Measurements from ENCODE around the gene SHISAL2A. TPM values are rescaled to one million over a fixed set of nuclear protein-coding genes. Genes with fewer than 3 reads are reported as not detected.

The SHISAL2A gene
- total RNA-seq, 3 donors from 2014 or later: 4.9 to 7.5 (median 5.2) TPM

DNA sequence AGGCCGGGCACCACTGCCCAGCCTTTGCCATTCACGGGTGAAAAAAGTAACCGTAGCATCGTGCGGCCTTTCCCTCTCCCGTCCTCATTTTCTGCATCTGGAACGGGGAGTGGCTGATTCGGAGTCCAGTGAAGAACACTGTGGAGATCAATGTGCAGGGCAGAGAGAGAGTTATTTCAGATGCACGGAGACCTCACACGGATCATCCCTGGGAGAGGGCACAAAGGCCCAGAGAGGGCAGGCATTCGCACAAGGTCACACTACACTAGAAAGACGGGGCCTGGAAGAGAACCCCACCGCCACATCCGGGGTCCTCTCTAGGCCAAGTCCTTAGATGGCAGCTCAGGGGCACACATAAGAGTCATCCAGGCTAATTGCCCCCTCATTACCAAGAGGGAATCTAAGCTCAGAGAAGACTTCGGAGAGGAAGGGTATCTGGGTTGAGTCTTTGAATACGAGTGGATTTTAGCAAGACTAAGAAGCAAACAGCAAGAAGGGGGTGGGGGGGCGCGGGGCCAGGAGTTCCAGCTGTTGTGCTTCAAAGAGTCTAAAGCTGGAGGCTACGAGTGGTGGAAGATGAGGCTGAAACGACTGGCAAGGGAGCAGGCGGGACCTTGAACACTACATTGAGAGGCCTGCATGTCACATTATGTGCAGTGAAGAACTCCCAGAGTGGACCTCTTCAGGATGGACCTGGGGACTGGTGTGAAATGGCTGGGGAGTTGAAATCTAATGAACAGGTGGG lies 29.9 kb upstream of the SHISAL2A start:
- peaks cover 44% of the 10 kb centered on the region for H3K4me1 Mint-ChIP-seq (ENCODE audit: low read depth)
- H3K27me3 Mint-ChIP-seq (ENCODE audit: low read depth): no peaks in the 10 kb centered on the region
- H3K36me3 Mint-ChIP-seq (ENCODE audit: insufficient read depth): peaks cover 21% of the 10 kb centered on the region
- H3K4me3 Mint-ChIP-seq: peak overlapping the region; percentile 87
- H3K9me3 Mint-ChIP-seq: no peaks in the 10 kb centered on the region
- DNase-seq (peak; percentile 6), ATAC-seq (peak; percentile 27 to 29)

DNA sequence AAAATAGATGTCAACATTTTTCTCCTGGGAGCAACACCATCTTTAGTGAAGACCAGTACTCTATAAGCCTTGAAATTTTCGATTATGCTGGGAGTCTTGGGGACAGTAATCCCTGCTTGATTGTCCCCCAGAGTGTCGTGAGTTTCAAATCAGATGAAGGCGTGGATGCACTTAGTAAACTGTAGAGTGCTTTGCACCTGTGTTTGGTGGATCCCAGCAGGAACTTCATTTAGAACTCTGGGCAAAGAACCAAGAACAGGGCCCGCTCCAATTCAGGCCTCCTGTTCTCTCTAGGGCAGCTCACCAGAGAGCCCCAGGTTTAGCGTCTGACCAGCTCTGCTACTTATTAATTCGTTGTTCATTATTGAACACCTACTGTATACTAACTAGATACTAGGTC lies 29.3 kb upstream of the SHISAL2A start:
- no peak for ATAC-seq
- Mint-ChIP-seq H3K4me1 (ENCODE audit: low read depth) (peaks cover 44% of the 10 kb centered on the region), H3K9me3 (no peaks in the 10 kb centered on the region), H3K27me3 (ENCODE audit: low read depth) (no peaks in the 10 kb centered on the region), H3K4me3 (peak overlapping the region; percentile 87), H3K36me3 (ENCODE audit: insufficient read depth) (peaks cover 24% of the 10 kb centered on the region)
- no peak for DNase-seq

DNA sequence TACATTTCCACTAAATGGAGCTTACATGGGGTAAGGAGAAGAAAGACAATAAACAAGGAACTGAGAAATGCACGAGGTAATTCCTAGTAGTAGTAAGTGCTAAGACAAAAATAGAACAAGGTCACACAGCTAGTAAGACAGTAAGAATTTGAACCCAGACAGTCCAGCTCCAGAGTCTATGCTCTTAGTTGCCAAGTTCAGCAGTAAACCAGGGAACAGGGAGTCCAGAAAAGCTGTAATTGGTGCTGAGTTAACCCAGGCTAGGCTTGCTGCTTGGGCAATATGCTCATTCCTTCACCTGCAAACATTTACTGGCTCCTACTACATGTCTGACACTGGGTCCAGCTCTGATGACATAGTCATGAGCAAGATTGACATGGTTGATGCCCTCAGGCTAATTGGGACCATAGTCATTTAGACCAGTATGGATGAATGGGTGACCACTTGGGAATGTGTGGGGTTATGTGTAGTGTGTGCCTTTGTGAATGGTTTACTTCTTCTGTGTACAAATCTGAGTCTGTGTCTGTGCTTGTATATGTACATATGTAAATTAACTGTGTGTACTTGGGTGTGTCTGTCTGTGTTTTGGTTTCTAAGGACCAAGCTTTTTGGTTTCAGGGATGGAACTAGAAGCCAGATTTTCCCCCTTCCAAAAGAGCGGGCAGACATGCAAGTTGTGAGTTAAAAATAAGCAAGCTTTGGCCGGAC lies 28.8 kb upstream of the SHISAL2A start:
- peaks cover 44% of the 10 kb centered on the region for H3K4me1 Mint-ChIP-seq (ENCODE audit: low read depth)
- ATAC-seq (no peak), DNase-seq (no peak)
- peak overlapping the region; percentile 87 for H3K4me3 Mint-ChIP-seq
- no peaks in the 10 kb centered on the region for H3K9me3 Mint-ChIP-seq
- peaks cover 27% of the 10 kb centered on the region for H3K36me3 Mint-ChIP-seq (ENCODE audit: insufficient read depth)
- no peaks in the 10 kb centered on the region for H3K27me3 Mint-ChIP-seq (ENCODE audit: low read depth)

DNA sequence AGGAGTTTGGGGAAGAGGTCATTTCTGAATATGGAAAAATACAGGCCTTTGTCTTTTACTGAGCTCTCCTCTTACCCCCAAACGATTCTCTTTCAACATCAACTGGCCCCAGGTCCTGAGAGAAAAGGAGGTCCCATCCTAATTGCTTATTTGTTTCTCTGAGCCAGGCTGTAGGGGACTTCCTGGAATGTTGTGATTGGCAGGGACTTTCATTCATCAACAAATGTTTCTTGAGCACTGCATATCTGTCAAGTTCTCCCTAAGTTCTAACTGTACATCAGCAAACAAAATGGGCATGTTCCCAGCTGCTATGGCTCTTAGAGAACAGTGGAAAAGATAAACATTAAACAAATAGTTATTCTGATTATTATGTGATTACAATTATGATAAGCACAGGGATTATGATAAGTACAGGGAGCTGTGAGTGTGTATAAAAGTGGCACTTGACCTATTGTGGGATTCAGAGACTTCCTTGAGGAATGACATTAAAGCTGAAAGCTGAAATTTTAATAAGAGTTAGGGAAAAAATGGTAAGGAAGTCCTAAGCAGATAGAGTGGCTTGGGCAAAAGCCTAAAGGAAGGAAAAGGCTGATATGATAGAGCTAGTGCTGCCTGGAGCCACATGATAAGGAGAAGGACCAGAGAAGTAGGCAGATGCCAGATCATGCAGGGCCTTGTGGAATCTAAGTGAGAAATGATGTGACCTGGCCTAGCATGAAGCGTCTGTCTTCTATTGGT lies 19.2 kb upstream of the SHISAL2A start:
- Mint-ChIP-seq H3K4me1 (ENCODE audit: low read depth) (peaks cover 18% of the 10 kb centered on the region), H3K4me3 (no peak overlapping the region), H3K9me3 (no peaks in the 10 kb centered on the region), H3K27me3 (ENCODE audit: low read depth) (no peaks in the 10 kb centered on the region), H3K36me3 (ENCODE audit: insufficient read depth) (peaks cover 5% of the 10 kb centered on the region)
- DNase-seq: no peak
- ATAC-seq: no peak

DNA sequence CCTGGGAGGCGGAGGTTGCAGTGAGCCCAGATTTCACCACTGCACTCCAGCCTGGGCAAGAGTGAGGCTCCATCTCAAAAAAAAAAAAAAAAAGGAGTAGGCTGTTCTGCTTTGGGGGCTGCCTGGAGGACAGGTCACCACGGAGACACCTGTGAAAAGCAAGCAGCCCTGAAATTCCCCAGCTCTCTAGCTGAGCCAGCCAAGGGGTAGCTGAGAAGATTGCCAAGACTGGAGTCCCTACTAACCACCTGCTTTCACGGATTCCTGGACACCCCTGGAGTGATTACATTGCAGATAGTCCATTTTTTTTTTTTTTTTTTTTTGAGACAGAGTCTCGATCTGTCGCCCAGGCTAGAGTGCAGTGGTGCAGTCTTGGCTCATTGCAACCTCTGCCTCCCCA lies 18.3 kb upstream of the SHISAL2A start:
- no peak overlapping the region for H3K4me3 Mint-ChIP-seq
- ATAC-seq (no peak), DNase-seq (no peak)
- peaks cover 2% of the 10 kb centered on the region for H3K36me3 Mint-ChIP-seq (ENCODE audit: insufficient read depth)
- peaks cover 18% of the 10 kb centered on the region for H3K4me1 Mint-ChIP-seq (ENCODE audit: low read depth)
- H3K9me3 Mint-ChIP-seq: no peaks in the 10 kb centered on the region
- H3K27me3 Mint-ChIP-seq (ENCODE audit: low read depth): no peaks in the 10 kb centered on the region

DNA sequence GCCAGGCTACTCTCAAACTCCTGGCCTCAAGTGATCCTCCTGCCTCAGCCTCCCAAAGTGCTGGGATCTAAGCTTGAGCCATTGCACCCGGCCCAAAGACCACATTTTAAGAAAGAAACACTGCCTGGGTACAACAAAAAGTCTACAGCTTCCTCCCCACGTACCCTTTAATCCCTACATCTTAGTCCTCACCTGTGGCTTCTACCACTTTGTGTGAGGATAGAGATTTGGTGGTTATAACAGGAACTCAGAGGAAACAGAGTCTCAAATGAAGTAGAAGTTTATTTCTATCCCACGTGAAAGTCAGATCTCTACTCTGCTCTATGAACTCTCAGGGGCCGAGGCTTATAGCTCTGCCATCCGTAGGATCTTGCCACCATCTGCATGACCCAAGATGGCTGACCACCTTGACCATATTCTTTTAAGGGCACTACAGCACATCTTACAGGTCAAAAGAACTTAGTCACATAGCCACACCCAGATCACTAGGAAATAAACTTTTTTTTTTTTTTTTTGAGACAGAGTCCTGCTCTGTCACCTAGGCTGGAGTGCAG lies 17.4 kb upstream of the SHISAL2A start:
- H3K36me3 Mint-ChIP-seq (ENCODE audit: insufficient read depth): peaks cover 3% of the 10 kb centered on the region
- H3K4me1 Mint-ChIP-seq (ENCODE audit: low read depth): peaks cover 18% of the 10 kb centered on the region
- no peaks in the 10 kb centered on the region for H3K9me3 Mint-ChIP-seq
- ATAC-seq (no peak), DNase-seq (no peak)
- H3K4me3 Mint-ChIP-seq: no peak overlapping the region
- no peaks in the 10 kb centered on the region for H3K27me3 Mint-ChIP-seq (ENCODE audit: low read depth)

DNA sequence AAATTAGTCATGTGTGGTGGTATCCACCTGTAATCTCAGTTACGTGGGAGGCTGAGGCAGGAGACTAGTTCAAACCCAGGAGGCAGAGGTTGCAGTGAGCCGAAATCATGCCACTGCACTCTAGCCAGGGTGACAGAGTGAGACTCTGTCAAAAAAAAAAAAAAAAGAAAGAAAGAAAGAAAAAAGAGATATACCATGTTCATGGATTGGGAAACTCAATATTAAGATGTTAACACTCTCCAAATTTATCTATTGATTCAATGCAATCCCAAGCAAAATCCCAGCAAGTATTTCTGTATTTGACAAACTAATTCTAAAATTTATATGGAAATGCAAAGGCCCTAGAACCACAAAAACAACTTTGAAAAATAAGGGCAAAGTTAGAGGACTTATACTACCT lies 11.0 kb upstream of the SHISAL2A start:
- ATAC-seq: no peak
- DNase-seq: no peak
- H3K27me3 Mint-ChIP-seq (ENCODE audit: low read depth): no peaks in the 10 kb centered on the region

DNA sequence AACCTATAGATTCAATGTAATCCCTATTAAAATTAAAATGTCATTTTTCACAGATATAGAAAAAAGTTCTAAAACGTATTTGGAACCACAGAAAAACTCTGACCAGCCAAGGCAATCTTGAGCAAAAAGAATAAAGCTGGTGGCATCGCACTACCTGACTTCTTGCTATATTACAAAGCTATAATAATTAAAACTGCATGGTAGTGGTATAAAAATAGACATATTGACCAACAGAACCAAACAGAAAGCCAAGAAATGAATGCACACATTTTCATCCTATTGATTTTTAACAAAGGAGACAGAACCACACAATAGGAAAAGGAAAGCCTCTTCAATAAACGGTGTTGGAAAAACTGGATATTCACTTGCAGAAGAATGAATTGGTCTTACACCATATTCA lies 9.2 kb upstream of the SHISAL2A start:
- Mint-ChIP-seq H3K27me3 (ENCODE audit: low read depth) (no peaks in the 10 kb centered on the region), H3K4me1 (ENCODE audit: low read depth) (peaks cover 12% of the 10 kb centered on the region), H3K36me3 (ENCODE audit: insufficient read depth) (peaks cover 4% of the 10 kb centered on the region), H3K9me3 (no peaks in the 10 kb centered on the region), H3K4me3 (no peak overlapping the region)
- no peak for DNase-seq
- no peak for ATAC-seq

More for the DNA sequence above, 11.0 kb upstream of the SHISAL2A start:
- peaks cover 4% of the 10 kb centered on the region for H3K36me3 Mint-ChIP-seq (ENCODE audit: insufficient read depth)
- H3K9me3 Mint-ChIP-seq: no peaks in the 10 kb centered on the region
- H3K4me1 Mint-ChIP-seq (ENCODE audit: low read depth): peaks cover 6% of the 10 kb centered on the region
- no peak overlapping the region for H3K4me3 Mint-ChIP-seq

DNA sequence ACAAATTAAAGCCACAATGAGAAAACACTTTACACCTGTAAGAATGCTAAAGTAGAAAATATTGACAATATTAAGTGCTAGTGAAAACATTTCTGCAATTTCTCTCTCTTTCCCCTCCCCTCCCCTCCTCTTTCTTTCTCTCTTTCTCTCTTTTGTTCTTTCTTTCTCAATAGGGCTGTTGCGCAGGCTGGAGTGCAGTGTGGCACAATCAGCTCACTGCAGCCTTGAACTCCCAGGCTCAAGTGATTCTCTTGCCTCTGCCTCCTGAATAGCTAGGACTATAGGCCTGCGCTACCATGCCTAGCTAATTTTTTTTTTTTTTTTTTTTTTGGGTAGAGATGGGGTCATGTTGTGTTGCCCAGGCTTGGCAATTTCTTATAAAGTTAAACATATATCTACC lies 5.9 kb upstream of the SHISAL2A start:
- no peak overlapping the region for H3K4me3 Mint-ChIP-seq
- H3K36me3 Mint-ChIP-seq (ENCODE audit: insufficient read depth): no peaks in the 10 kb centered on the region
- no peak for DNase-seq
- no peak for ATAC-seq
- H3K9me3 Mint-ChIP-seq: no peaks in the 10 kb centered on the region
- peaks cover 25% of the 10 kb centered on the region for H3K4me1 Mint-ChIP-seq (ENCODE audit: low read depth)
- no peaks in the 10 kb centered on the region for H3K27me3 Mint-ChIP-seq (ENCODE audit: low read depth)

DNA sequence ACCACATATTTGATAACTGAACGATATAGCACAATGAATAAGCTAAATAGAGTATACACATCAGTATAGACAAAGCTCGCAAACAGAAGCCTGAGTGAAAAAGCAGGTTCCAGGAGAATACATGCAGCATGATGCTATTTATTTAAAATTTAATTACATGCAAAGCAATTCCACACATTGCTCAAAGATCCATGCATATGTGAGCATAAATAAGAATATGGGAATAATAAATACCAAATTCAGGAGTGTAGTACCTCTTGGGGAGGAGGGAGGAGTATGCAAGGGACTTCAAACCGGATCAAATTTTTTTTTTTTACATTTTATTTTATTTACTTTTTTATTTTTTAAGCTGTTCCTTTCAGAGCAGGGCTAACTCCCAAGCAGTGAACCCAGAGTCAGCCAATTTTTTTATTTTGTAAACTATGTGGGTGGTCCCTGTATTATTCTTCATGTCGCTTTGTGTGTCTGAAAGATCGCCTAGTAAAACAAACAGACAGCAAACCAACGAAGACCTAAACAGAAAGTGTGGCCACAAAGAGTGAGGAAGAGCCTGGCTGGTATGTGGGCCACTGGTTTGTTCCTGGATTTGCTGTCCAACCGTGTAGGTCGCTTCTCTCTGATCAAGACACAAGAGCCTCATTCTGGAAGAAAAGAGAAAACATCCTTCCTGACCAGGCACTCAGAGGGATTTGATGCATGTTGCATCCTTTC lies 4.2 kb upstream of the SHISAL2A start:
- no peaks in the 10 kb centered on the region for H3K27me3 Mint-ChIP-seq (ENCODE audit: low read depth)
- peaks cover 37% of the 10 kb centered on the region for H3K4me1 Mint-ChIP-seq (ENCODE audit: low read depth)
- ATAC-seq (no peak), DNase-seq (no peak)
- H3K4me3 Mint-ChIP-seq: no peak overlapping the region
- no peaks in the 10 kb centered on the region for H3K36me3 Mint-ChIP-seq (ENCODE audit: insufficient read depth)
- H3K9me3 Mint-ChIP-seq: no peaks in the 10 kb centered on the region

DNA sequence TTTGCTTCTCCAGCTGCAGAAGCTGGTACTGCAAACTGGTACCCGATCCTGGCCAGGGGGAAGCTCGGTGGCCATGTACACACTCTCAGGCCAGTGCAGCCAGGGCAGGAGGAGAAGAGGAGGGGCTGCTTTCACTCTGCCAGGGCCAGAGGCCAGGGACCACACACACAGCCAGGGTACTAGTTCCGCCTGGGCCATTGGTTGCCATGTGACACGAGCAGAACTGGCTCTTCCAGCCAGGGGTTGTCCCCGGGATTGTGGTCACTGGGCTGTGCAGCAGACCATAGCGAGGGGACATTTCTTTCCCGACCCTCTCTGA lies 3.7 kb upstream of the SHISAL2A start:
- no peak overlapping the region for H3K4me3 Mint-ChIP-seq
- no peak for ATAC-seq
- no peaks in the 10 kb centered on the region for H3K27me3 Mint-ChIP-seq (ENCODE audit: low read depth)
- no peak for DNase-seq
- peaks cover 42% of the 10 kb centered on the region for H3K4me1 Mint-ChIP-seq (ENCODE audit: low read depth)
- no peaks in the 10 kb centered on the region for H3K36me3 Mint-ChIP-seq (ENCODE audit: insufficient read depth)
- H3K9me3 Mint-ChIP-seq: no peaks in the 10 kb centered on the region

DNA sequence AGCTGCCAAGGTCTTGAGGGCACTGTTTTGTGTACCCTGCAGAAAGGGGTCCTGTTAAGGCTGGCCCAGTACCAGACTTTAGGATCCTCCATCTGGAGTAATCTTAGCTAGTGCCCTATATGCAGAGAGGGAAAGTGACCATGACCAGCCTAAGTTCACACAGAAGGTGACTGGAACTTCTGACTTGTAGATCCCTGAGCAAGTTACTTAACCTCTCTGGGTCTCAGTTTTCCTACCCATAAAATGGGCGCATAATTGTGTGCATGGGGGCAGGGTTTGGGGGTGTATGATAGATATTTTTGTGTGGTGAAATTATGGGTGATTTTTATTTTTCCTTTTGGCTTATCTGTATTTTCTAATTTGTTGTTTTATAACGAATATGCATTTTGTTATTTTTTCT lies 3.3 kb upstream of the SHISAL2A start:
- no peak overlapping the region for H3K4me3 Mint-ChIP-seq
- peaks cover 46% of the 10 kb centered on the region for H3K4me1 Mint-ChIP-seq (ENCODE audit: low read depth)
- DNase-seq (no peak), ATAC-seq (no peak)
- no peaks in the 10 kb centered on the region for H3K27me3 Mint-ChIP-seq (ENCODE audit: low read depth)
- no peaks in the 10 kb centered on the region for H3K36me3 Mint-ChIP-seq (ENCODE audit: insufficient read depth)
- H3K9me3 Mint-ChIP-seq: no peaks in the 10 kb centered on the region

DNA sequence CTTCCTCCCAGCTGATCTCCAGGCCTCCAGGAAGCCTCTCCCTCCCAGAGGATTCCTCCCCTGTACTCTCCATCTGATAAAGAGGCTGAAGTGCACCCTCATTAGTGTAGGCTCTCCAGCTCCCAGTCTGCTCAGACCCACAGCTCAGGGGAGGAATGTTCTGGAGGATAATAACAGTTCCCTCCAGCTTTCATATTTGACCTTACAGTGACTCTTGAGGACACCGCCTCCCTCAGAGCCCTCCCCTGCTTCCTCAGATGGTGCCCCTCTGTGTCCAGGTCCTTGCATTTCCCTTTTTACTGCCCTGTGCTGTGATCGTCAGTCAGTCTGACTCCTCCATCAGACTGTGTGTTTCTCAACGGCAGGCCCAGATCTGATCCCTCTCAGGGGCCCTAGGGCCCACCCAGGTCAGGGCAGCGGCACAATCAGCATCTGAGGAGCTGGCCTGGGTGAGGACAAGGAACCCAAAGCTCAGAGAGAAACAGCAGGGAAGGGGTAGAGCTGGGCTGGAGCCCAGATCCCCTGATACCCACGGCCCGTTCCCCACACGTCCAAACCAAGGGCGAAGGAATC lies 1.1 kb upstream of the SHISAL2A start:
- peaks cover 59% of the 10 kb centered on the region for H3K4me1 Mint-ChIP-seq (ENCODE audit: low read depth)
- ATAC-seq (peak in 1 of 2 donors; percentile 4), DNase-seq (no peak)
- H3K27me3 Mint-ChIP-seq (ENCODE audit: low read depth): no peaks in the 10 kb centered on the region
- no peaks in the 10 kb centered on the region for H3K36me3 Mint-ChIP-seq (ENCODE audit: insufficient read depth)
- peak overlapping the region; percentile 80 for H3K4me3 Mint-ChIP-seq
- no peaks in the 10 kb centered on the region for H3K9me3 Mint-ChIP-seq

DNA sequence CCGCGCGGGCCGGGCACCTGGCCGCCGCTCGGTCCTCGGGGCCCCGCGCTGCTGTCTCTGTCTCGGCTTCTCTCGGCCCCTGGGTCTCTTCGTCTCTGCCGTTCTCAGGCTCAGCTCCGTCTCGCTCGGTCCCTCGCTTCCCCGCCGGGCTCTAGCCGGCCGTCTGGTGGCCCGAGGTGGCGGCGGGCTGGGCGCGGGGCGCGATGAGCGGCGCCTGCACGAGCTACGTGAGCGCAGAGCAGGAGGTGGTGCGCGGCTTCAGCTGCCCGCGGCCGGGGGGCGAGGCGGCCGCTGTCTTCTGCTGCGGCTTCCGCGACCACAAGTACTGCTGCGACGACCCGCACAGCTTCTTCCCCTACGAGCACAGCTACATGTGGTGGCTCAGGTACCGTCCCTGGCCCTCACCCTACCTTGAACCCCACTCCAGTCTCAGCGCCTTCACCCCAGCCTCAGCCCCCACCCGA lies 355 bp downstream of the SHISAL2A start:
- Mint-ChIP-seq H3K4me3 (peak overlapping the region; percentile 88), H3K36me3 (ENCODE audit: insufficient read depth) (peaks cover under 1% of the 10 kb centered on the region), H3K27me3 (ENCODE audit: low read depth) (no peaks in the 10 kb centered on the region), H3K9me3 (no peaks in the 10 kb centered on the region), H3K4me1 (ENCODE audit: low read depth) (peaks cover 66% of the 10 kb centered on the region)
- DNase-seq (peak; percentile 17), ATAC-seq (peak; percentile 37 to 57)
